Measurements from ENCODE around the gene MGRN1. TPM values are rescaled to one million over a fixed set of nuclear protein-coding genes. Genes with fewer than 3 reads are reported as not detected.

The MGRN1 gene
- total RNA-seq, 2 donors from 2014 or later, result 66.9 to 71.4 TPM

GRCh38 chr16:4709481-4709880 lies 84.9 kb downstream of the MGRN1 start:
- no peak for DNase-seq
- 97 to 98% methylated on average over 3 to 4 of the region's 4 CpGs for WGBS, 2 experiments (ENCODE audit: insufficient coverage in 1 of 2, insufficient read length in 1 of 2)
- H3K4me1 Mint-ChIP-seq, result no peaks in the 10 kb centered on the region

GRCh38 chr16:4713663-4714501 lies 89.3 kb downstream of the MGRN1 start:
- 74 to 83% methylated on average over 18 of the region's 18 CpGs for WGBS, 2 experiments (ENCODE audit: insufficient coverage in 1 of 2, insufficient read length in 1 of 2)
- TF ChIP-seq CTCF (conservative IDR thresholded peaks at IDR 0.05), result no peak
- H3K27me3 Mint-ChIP-seq (ENCODE audit: insufficient read depth), result no peaks in the 10 kb centered on the region
- peaks cover 4% of the 10 kb centered on the region for H3K4me1 Mint-ChIP-seq
- Histone ChIP-seq H3K9me3 (ENCODE audit: control insufficient read depth, low read length) (no peaks in the 10 kb centered on the region), H3K27me3 (ENCODE audit: control insufficient read depth, insufficient read depth, low read length, poor library complexity, severe bottlenecking) (no peaks in the 10 kb centered on the region), H3K9ac (ENCODE audit: extremely low read depth, low read length, poor library complexity, severe bottlenecking) (no peak overlapping the region), H3K4me1 (ENCODE audit: control insufficient read depth, insufficient read depth, low read length) (no peaks in the 10 kb centered on the region), H3K36me3 (ENCODE audit: control insufficient read depth, insufficient read depth, low read length) (peaks cover 57% of the 10 kb centered on the region), H3K27ac (ENCODE audit: low read depth, low read length) (no peak overlapping the region), H3K4me3 (ENCODE audit: low read length) (no peak overlapping the region)
- H3K9me3 Mint-ChIP-seq, result no peaks in the 10 kb centered on the region
- peak overlapping the region; percentile 31 for H3K27ac Mint-ChIP-seq
- H3K4me3 Mint-ChIP-seq, result no peak overlapping the region
- H3K36me3 Mint-ChIP-seq (ENCODE audit: low read depth), result peaks cover 62% of the 10 kb centered on the region
- DNase-seq, result peak; percentile 61

More at GRCh38 chr16:4709481-4709880, 84.9 kb downstream of the MGRN1 start:
- no peak overlapping the region for H3K27ac ChIP-seq (ENCODE audit: low read depth, low read length)
- H3K9ac ChIP-seq (ENCODE audit: extremely low read depth, low read length, poor library complexity, severe bottlenecking), result no peak overlapping the region
- peaks cover 63% of the 10 kb centered on the region for H3K36me3 Mint-ChIP-seq (ENCODE audit: low read depth)
- H3K36me3 ChIP-seq (ENCODE audit: control insufficient read depth, insufficient read depth, low read length), result peaks cover 67% of the 10 kb centered on the region
- H3K27ac Mint-ChIP-seq, result no peak overlapping the region
- H3K27me3 ChIP-seq (ENCODE audit: control insufficient read depth, insufficient read depth, low read length, poor library complexity, severe bottlenecking), result no peaks in the 10 kb centered on the region
- no peak for TF ChIP-seq CTCF (conservative IDR thresholded peaks at IDR 0.05)
- H3K4me3 Mint-ChIP-seq, result no peak overlapping the region
- H3K9me3 ChIP-seq (ENCODE audit: control insufficient read depth, low read length), result no peaks in the 10 kb centered on the region
- no peaks in the 10 kb centered on the region for H3K27me3 Mint-ChIP-seq (ENCODE audit: insufficient read depth)
- no peaks in the 10 kb centered on the region for H3K9me3 Mint-ChIP-seq
- H3K4me3 ChIP-seq (ENCODE audit: low read length), result no peak overlapping the region
- no peaks in the 10 kb centered on the region for H3K4me1 ChIP-seq (ENCODE audit: control insufficient read depth, insufficient read depth, low read length)

- H3K4me1 ChIP-seq (ENCODE audit: control insufficient read depth, insufficient read depth, low read length), result no peaks in the 10 kb centered on the region
- H3K9me3 ChIP-seq (ENCODE audit: control insufficient read depth, low read length), result no peaks in the 10 kb centered on the region
- no peaks in the 10 kb centered on the region for H3K27me3 ChIP-seq (ENCODE audit: control insufficient read depth, insufficient read depth, low read length, poor library complexity, severe bottlenecking)
- Mint-ChIP-seq H3K4me3 (no peak overlapping the region), H3K4me1 (peaks cover 4% of the 10 kb centered on the region), H3K27me3 (ENCODE audit: insufficient read depth) (no peaks in the 10 kb centered on the region), H3K9me3 (no peaks in the 10 kb centered on the region), H3K27ac (no peak overlapping the region), H3K36me3 (ENCODE audit: low read depth) (peaks cover 59% of the 10 kb centered on the region)
- H3K27ac ChIP-seq (ENCODE audit: low read depth, low read length), result no peak overlapping the region
- no peak overlapping the region for H3K9ac ChIP-seq (ENCODE audit: extremely low read depth, low read length, poor library complexity, severe bottlenecking)
- no peak for TF ChIP-seq CTCF (conservative IDR thresholded peaks at IDR 0.05)
- no peak overlapping the region for H3K4me3 ChIP-seq (ENCODE audit: low read length)
- 96% methylated on average over 2 of the region's 2 CpGs; no CpG with 5 or more reads in 1 of the 2 experiments for WGBS, 2 experiments (ENCODE audit: insufficient coverage in 1 of 2, insufficient read length in 1 of 2)
- DNase-seq, result no peak
- peaks cover 52% of the 10 kb centered on the region for H3K36me3 ChIP-seq (ENCODE audit: control insufficient read depth, insufficient read depth, low read length)
These were observed 90.4 kb downstream of the MGRN1 start for GRCh38 chr16:4714996-4715395.
